Activated CD8-positive, alpha-beta T cell treated with anti-CD3 and anti-CD28 coated beads for 36 hours (primary cell): ENCODE data around the gene CPNE2. TPM values are rescaled to one million over a fixed set of nuclear protein-coding genes. Genes with fewer than 3 reads are reported as not detected.
A peak's percentile ranks its signal among the peaks of the same experiment; 100 is the strongest.

Experiments
- ATAC-seq: fragments of 200-7000 bp; cut with Tn5 transposase; one replicate; pipeline ENCODE4 v1.10.0; 2021; ENCODE audit warnings: mild to moderate bottlenecking, moderate library complexity
- CTCF ChIA-PET: fragments of 350-600 bp; sonication (Branson Sonifier 250); formaldehyde crosslinking; loops from one replicate; lab custom pipeline; 2021; ENCODE audit warnings: antibody characterized with exemption; lab: Charles Lee
- POLR2A ChIA-PET: fragments of 350-600 bp; sonication (Branson Sonifier 250); formaldehyde crosslinking; loops from one replicate; lab custom pipeline; 2021; ENCODE audit warnings: antibody characterized with exemption; lab: Charles Lee
- DNase-seq: peaks from one replicate; pipeline ENCODE4 v3.0.0-alpha.2; 2020
- H3K27ac Mint-ChIP-seq: one replicate; pipeline ENCODE4 v1.8.0; 2021; ENCODE audit warnings: mild to moderate bottlenecking, mixed read lengths
- H3K27me3 Mint-ChIP-seq: one replicate; pipeline ENCODE4 v1.8.0; 2021; ENCODE audit warnings: mixed read lengths
- H3K36me3 Mint-ChIP-seq: one replicate; pipeline ENCODE4 v1.8.0; 2021; ENCODE audit warnings: low read depth, mixed read lengths
- H3K4me1 Mint-ChIP-seq: one replicate; pipeline ENCODE4 v1.8.0; 2021; ENCODE audit warnings: low read depth, mixed read lengths
- H3K4me3 Mint-ChIP-seq: one replicate; pipeline ENCODE4 v1.8.0; 2021; ENCODE audit warnings: mild to moderate bottlenecking, moderate library complexity, mixed read lengths
- H3K9me3 Mint-ChIP-seq: one replicate; pipeline ENCODE4 v1.8.0; 2021; ENCODE audit warnings: mixed read lengths
- intact Hi-C: fragments of 100-400 bp; cut with micrococcal nuclease; formaldehyde crosslinking; loops from one replicate; pipeline ENCODE4 v1.10.0; 2022
- total RNA-seq, 2 experiments: library from RNA; stranded (reverse); gene quantifications; one replicate each; pipeline ENCODE4 v1.2.3, GENCODE V29; 2021
- TF ChIP-seq, protein P1 (sequence below): fragments of 200-600 bp; IDR thresholded peaks from one replicate; pipeline ENCODE4 v1.8.0; 2022; ENCODE audit warnings: antibody characterized with exemption, mild to moderate bottlenecking

The CPNE2 gene
- total RNA-seq, 2 experiments from 2014 or later, result 18.6 to 20.6 TPM

GRCh38 chr16:57137043-57137442 is 44.7 kb downstream of the CPNE2 start:
- Mint-ChIP-seq H3K27ac (no peak overlapping the region), H3K4me1 (peaks cover 54% of the 10 kb centered on the region), H3K4me3 (no peak overlapping the region), H3K27me3 (no peaks in the 10 kb centered on the region), H3K36me3 (no peaks in the 10 kb centered on the region), H3K9me3 (no peaks in the 10 kb centered on the region)
- TF ChIP-seq, protein P1, sequence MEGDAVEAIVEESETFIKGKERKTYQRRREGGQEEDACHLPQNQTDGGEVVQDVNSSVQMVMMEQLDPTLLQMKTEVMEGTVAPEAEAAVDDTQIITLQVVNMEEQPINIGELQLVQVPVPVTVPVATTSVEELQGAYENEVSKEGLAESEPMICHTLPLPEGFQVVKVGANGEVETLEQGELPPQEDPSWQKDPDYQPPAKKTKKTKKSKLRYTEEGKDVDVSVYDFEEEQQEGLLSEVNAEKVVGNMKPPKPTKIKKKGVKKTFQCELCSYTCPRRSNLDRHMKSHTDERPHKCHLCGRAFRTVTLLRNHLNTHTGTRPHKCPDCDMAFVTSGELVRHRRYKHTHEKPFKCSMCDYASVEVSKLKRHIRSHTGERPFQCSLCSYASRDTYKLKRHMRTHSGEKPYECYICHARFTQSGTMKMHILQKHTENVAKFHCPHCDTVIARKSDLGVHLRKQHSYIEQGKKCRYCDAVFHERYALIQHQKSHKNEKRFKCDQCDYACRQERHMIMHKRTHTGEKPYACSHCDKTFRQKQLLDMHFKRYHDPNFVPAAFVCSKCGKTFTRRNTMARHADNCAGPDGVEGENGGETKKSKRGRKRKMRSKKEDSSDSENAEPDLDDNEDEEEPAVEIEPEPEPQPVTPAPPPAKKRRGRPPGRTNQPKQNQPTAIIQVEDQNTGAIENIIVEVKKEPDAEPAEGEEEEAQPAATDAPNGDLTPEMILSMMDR, result no peak
- DNase-seq (no peak), ATAC-seq (no peak)
- ChIA-PET POLR2A (interaction anchor here (1.2 to 2.6 kb wide), 5 partner anchors 9 to 48 kb away, joined by 3 to 9 read pairs (median 5); no protein-coding TSS in a partner anchor), CTCF (no interaction called here)
- intact Hi-C loops, result no loop called here

DNA sequence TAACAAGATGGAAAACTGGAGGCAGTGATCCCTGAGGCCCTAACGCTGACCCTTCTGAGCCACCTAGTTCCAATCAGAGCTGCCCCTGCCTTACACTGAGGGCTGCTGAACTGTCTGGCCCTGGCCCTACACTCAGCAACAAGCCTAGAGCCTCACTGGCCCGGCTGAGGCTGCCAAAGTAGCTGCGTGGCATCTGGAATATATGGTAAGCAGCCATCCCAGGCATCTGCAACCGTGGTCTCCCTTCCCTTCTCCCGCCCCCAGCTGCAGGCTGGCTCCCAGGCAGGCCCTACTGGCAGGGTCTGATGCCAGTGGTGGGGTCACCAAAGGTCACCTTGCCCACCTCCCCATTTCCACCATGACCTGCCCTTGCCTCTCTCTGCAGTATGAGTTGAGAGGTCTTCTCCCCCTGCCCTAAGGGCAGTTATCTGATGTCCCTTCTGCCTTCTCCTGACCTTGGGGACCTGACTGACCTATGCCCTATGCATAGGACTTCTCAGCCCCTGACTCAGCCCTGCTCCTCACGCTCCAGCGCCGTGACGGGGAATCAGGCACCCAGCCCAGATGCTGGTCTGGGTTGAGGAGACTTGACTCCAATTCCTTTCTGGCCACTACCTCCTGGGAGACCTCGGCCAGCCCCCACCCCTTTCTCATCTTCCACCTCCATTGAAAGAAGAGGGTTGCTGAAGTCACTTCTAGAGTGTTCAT is 45.3 kb downstream of the CPNE2 start:
- ATAC-seq (no peak), DNase-seq (no peak)
- POLR2A ChIA-PET, result interaction anchor here (1.2 to 2.6 kb wide), 5 partner anchors 9 to 48 kb away, joined by 3 to 9 read pairs (median 5); no protein-coding TSS in a partner anchor
- H3K27me3 Mint-ChIP-seq, result no peaks in the 10 kb centered on the region
- TF ChIP-seq, protein P1, result no peak
- peak overlapping the region; percentile 3 for H3K27ac Mint-ChIP-seq
- H3K36me3 Mint-ChIP-seq, result peaks cover 1% of the 10 kb centered on the region
- no peaks in the 10 kb centered on the region for H3K9me3 Mint-ChIP-seq
- no peak overlapping the region for H3K4me3 Mint-ChIP-seq
- peaks cover 54% of the 10 kb centered on the region for H3K4me1 Mint-ChIP-seq
- intact Hi-C loops, result no loop called here
- CTCF ChIA-PET, result no interaction called here

DNA sequence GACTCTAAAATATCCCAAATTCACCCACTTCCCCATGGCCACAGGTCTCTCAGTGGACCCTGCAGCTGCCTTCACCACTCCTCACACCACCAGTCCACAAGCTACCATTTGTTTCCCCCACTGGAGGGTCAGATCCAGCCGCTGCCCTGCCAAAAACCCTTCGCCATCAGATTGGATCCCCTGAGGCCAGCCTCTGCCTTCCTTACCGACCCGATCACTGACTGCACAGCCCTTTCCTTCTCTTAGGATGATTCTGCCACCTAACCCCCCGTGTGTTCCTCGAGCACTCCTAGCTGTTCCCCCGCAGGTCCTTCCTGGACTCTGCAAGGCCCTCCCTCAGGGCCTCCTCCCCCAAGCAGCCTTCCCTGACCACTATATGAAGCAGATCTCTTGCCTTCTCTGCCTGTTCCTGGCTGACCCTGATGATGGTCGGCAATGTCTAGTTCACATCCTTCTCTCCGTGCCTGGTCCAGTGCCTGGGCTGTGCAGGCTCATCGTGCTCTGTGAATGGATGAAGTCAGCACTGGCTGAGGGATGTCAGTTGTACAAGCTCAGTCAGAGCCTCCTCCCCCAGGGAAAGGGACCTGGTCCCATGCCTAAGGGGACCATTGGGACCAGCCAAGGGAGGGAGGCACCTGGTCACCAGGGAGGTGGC is 46.0 kb downstream of the CPNE2 start:
- Mint-ChIP-seq H3K27me3 (no peaks in the 10 kb centered on the region), H3K27ac (peak overlapping the region; percentile 3), H3K36me3 (peaks cover 1% of the 10 kb centered on the region), H3K4me3 (no peak overlapping the region), H3K4me1 (peaks cover 53% of the 10 kb centered on the region), H3K9me3 (no peaks in the 10 kb centered on the region)
- DNase-seq, result no peak
- POLR2A ChIA-PET, result no interaction called here
- CTCF ChIA-PET, result no interaction called here
- TF ChIP-seq, protein P1, result no peak
- intact Hi-C loops, result no loop called here
- ATAC-seq, result no peak

- DNase-seq, result peak; percentile 10
- Mint-ChIP-seq H3K4me3 (no peak overlapping the region), H3K36me3 (peaks cover 1% of the 10 kb centered on the region), H3K27ac (peak overlapping the region; percentile 95), H3K9me3 (no peaks in the 10 kb centered on the region), H3K27me3 (no peaks in the 10 kb centered on the region), H3K4me1 (peaks cover 33% of the 10 kb centered on the region)
- TF ChIP-seq, protein P1, result no peak
- ChIA-PET CTCF (interaction anchor here (0.8 to 2.0 kb wide), 5 partner anchors 10 to 49 kb away, joined by 3 to 9 read pairs (median 4); partner anchors contain the start of gene CPNE2), POLR2A (interaction anchor here (1.3 to 3.7 kb wide), 3 partner anchors 10 to 152 kb away, joined by 3 to 23 read pairs (median 9); partner anchors contain the start of gene NLRC5)
- ATAC-seq, result peak; percentile 18
- intact Hi-C loops, result no loop called here
Observed at GRCh38 chr16:57140931-57141668, 48.7 kb downstream of the CPNE2 start.
